HCT116 (cell line): Measurements from ENCODE around the gene MIF. TPM values are rescaled to one million over a fixed set of nuclear protein-coding genes. Genes with fewer than 3 reads are reported as not detected.

ENCODE experiments used
- ATAC-seq: fragments of 200-7000 bp; cut with Tn5 transposase; 2 replicates; pipeline ENCODE4 v1.9.1; 2020; ENCODE audit warnings: mild to moderate bottlenecking, moderate library complexity
- Bru-seq: library from RNA; stranded (reverse); fragments of 400-500 nt; gene quantifications from one replicate; lab custom pipeline; 2021; lab: Mats Ljungman, UMichigan
- BruChase-seq, 2 experiments: library from RNA; stranded (reverse); fragments of 400-500 nt; gene quantifications; one replicate each; lab custom pipeline; 2021; lab: Mats Ljungman, UMichigan
- BruUV-seq: library from RNA; stranded (reverse); fragments of 400-500 nt; replicated peaks from 2 replicates; lab custom pipeline; 2021; lab: Mats Ljungman, UMichigan
- CTCF ChIA-PET: fragments of 300-600 bp; sonication (Branson Sonifier 250); formaldehyde crosslinking; loops from one replicate; lab custom pipeline; 2021; ENCODE audit warnings: antibody characterized with exemption; lab: Charles Lee
- POLR2A ChIA-PET: fragments of 300-600, 350-600 bp; sonication (Branson Sonifier 250); formaldehyde crosslinking; loops from one replicate; lab custom pipeline; 2021; ENCODE audit warnings: antibody characterized with exemption; lab: Charles Lee
- RAD21 ChIA-PET, 2 experiments: fragments of 300-600 bp; sonication (Branson Sonifier 250); formaldehyde crosslinking; loops; one replicate each; lab custom pipeline; 2023; ENCODE audit warnings: low total read pairs in 2 of 2; ENCODE audit not compliant: uncharacterized antibody in 2 of 2, unreplicated experiment in 2 of 2, low non-redundant PET in 1 of 2; lab: Charles Lee
- DNase-seq: peaks from one replicate; pipeline ENCODE4 v3.0.0-alpha.2; 2010; ENCODE audit warnings: low read depth, low spot score
- H2AFZ ChIP-seq: fragments of 200-600 bp; shearing (Covaris generic), sonication (generic); 2 replicates; pipeline ENCODE4 v1.6.1; 2017; ENCODE audit warnings: low read depth, mixed run types, mixed read lengths, antibody characterized with exemption, low read length; ENCODE audit not compliant: poor library complexity, severe bottlenecking
- H3K27ac ChIP-seq: 2 replicates; pipeline ENCODE4 v1.5.1; 2012; ENCODE audit warnings: low read depth, low read length
- H3K27me3 ChIP-seq: fragments of 200-600 bp; sonication (generic); 2 replicates; pipeline ENCODE4 v1.6.1; 2016; ENCODE audit warnings: mixed run types, low read length, mixed read lengths; ENCODE audit not compliant: insufficient read depth
- H3K36me3 ChIP-seq, 2 experiments: fragments of 200-500 bp in 1 of 2; fragments of 200-600 bp in 1 of 2; sonication (Bioruptor generic) in 1 of 2; sonication (generic) in 1 of 2; 2 replicates each; pipeline versions ENCODE4 v1.5.1 to v1.6.1; 2014 to 2016; ENCODE audit warnings: low read length in 2 of 2, inconsistent platforms in 1 of 2, mixed read lengths in 1 of 2, mixed run types in 1 of 2; ENCODE audit not compliant: insufficient read depth in 2 of 2, control insufficient read depth in 1 of 2
- H3K4me1 ChIP-seq, 2 experiments: fragments of 200-600 bp in 1 of 2; sonication (generic) in 1 of 2; 2 replicates each; pipeline versions ENCODE4 v1.5.1 to v1.6.1; 2012 to 2017; ENCODE audit warnings: low read length in 2 of 2, inconsistent platforms in 1 of 2, mild to moderate bottlenecking in 1 of 2, mixed read lengths in 1 of 2, mixed run types in 1 of 2, moderate library complexity in 1 of 2; ENCODE audit not compliant: insufficient read depth in 2 of 2, control insufficient read depth in 1 of 2
- H3K4me2 ChIP-seq: fragments of 200-600 bp; sonication (generic); 2 replicates; pipeline ENCODE4 v1.6.1; 2017; ENCODE audit warnings: mixed run types, low read length, mixed read lengths
- H3K4me3 ChIP-seq, 2 experiments: fragments of 200-600 bp in 1 of 2; sonication (generic) in 1 of 2; replicated peaks in 1 of 2; 2 replicates each; pipeline ENCODE4 v1.5.1; 2011 to 2016; ENCODE audit warnings: low read length in 2 of 2, control low read depth in 1 of 2, low read depth in 1 of 2, mild to moderate bottlenecking in 1 of 2, mixed read lengths in 1 of 2, mixed run types in 1 of 2
- H3K79me2 ChIP-seq: fragments of 200-600 bp; sonication (generic); 2 replicates; pipeline ENCODE4 v1.6.1; 2017; ENCODE audit warnings: mild to moderate bottlenecking, mixed run types, low read length, moderate library complexity, mixed read lengths; ENCODE audit not compliant: insufficient read depth
- H3K9ac ChIP-seq: fragments of 200-600 bp; sonication (generic); 2 replicates; pipeline ENCODE4 v1.6.1; 2016; ENCODE audit warnings: low read length, mixed read lengths
- H3K9me2 ChIP-seq: fragments of 200-600 bp; sonication (generic), shearing (Covaris generic); 2 replicates; pipeline ENCODE4 v1.6.1; 2017; ENCODE audit warnings: mixed run types, mild to moderate bottlenecking, moderate library complexity; ENCODE audit not compliant: insufficient read depth
- H3K9me3 ChIP-seq, 2 experiments: fragments of 200-500 bp in 1 of 2; fragments of 200-600 bp in 1 of 2; sonication (Bioruptor generic) in 1 of 2; sonication (generic) in 1 of 2; 2 replicates each; pipeline ENCODE4 v1.6.1; 2014 to 2017; ENCODE audit warnings: low read length in 2 of 2, mixed read lengths in 2 of 2, inconsistent platforms in 1 of 2, low read depth in 1 of 2, mild to moderate bottlenecking in 1 of 2, mixed run types in 1 of 2, moderate library complexity in 1 of 2; ENCODE audit not compliant: control insufficient read depth in 1 of 2, insufficient read depth in 1 of 2
- H4K20me1 ChIP-seq: fragments of 200-600 bp; sonication (generic), shearing (Covaris generic); 2 replicates; pipeline ENCODE4 v1.6.1; 2017; ENCODE audit warnings: mixed run types, mild to moderate bottlenecking, moderate library complexity; ENCODE audit not compliant: insufficient read depth
- CBX3 ChIP-seq: IDR thresholded peaks from 2 replicates; pipeline ENCODE4 v1.6.1; 2012; ENCODE audit warnings: low read depth
- CEBPB ChIP-seq: IDR thresholded peaks from 2 replicates; pipeline ENCODE4 v1.6.1; 2012; ENCODE audit warnings: low read depth
- EGR1 ChIP-seq: IDR thresholded peaks from 2 replicates; pipeline ENCODE4 v1.6.1; 2012; ENCODE audit warnings: low read depth
- ELF1 ChIP-seq: IDR thresholded peaks from 2 replicates; pipeline ENCODE4 v1.6.1; 2012; ENCODE audit warnings: low read depth, borderline replicate concordance
- EZH2phosphoT487 ChIP-seq: fragments of 200-600 bp; IDR thresholded peaks from 2 replicates; pipeline ENCODE4 v1.6.1; 2018; ENCODE audit warnings: antibody characterized with exemption, borderline replicate concordance
- FOSL1 ChIP-seq: IDR thresholded peaks from 2 replicates; pipeline ENCODE4 v1.6.1; 2012; ENCODE audit warnings: low read depth
- JUND ChIP-seq: IDR thresholded peaks from 2 replicates; pipeline ENCODE4 v1.6.1; 2012
- POLR2A ChIP-seq: IDR thresholded peaks from 2 replicates; pipeline ENCODE4 v1.7.0; 2011; ENCODE audit warnings: borderline replicate concordance; ENCODE audit not compliant: insufficient read depth, insufficient read length; ENCODE audit errors: extremely low read depth
- POLR2AphosphoS5 ChIP-seq: IDR thresholded peaks from 2 replicates; pipeline ENCODE4 v1.6.1; 2011; ENCODE audit warnings: mild to moderate bottlenecking, low read depth, low read length, moderate library complexity
- RAD21 ChIP-seq: IDR thresholded peaks from 2 replicates; pipeline ENCODE4 v1.6.1; 2012; ENCODE audit warnings: low read depth, mild to moderate bottlenecking
- SIN3A ChIP-seq: IDR thresholded peaks from 2 replicates; pipeline ENCODE4 v1.6.1; 2012; ENCODE audit warnings: low read depth
- SP1 ChIP-seq: IDR thresholded peaks from 2 replicates; pipeline ENCODE4 v1.6.1; 2012; ENCODE audit warnings: low read depth
- SRF ChIP-seq: IDR thresholded peaks from 2 replicates; pipeline ENCODE4 v1.6.1; 2012; ENCODE audit warnings: low read depth
- TCF7L2 ChIP-seq: IDR thresholded peaks from 2 replicates; pipeline ENCODE4 v1.7.0; 2011; ENCODE audit warnings: borderline replicate concordance, inconsistent platforms; ENCODE audit not compliant: insufficient read depth, insufficient read length; ENCODE audit errors: extremely low read depth
- YY1 ChIP-seq: IDR thresholded peaks from 2 replicates; pipeline ENCODE4 v1.6.1; 2011; ENCODE audit warnings: low read length, low read depth, moderate library complexity, mild to moderate bottlenecking; ENCODE audit not compliant: insufficient replicate concordance; ENCODE audit errors: extremely low read depth
- intact Hi-C: fragments of 100-400 bp; cut with micrococcal nuclease; formaldehyde crosslinking; loops from 2 replicates; pipeline ENCODE4 v1.10.0; 2022
- long read RNA-seq: library from polyadenylated mRNA; unstranded; transcript quantifications from one replicate; pipeline ENCODE4 v2.0.0, GENCODE V29; 2021; ENCODE audit not compliant: unreplicated experiment
- polyA plus RNA-seq: library from polyadenylated mRNA; unstranded; fragments of >200 nt; gene quantifications from 2 replicates; pipeline ENCODE4 v1.2.1, GENCODE V29; 2012; ENCODE audit warnings: missing spikeins
- total RNA-seq: library from RNA; stranded (reverse); gene quantifications from one replicate; pipeline ENCODE4 v1.2.1, GENCODE V29; 2021; ENCODE audit not compliant: unreplicated experiment
- TF ChIP-seq, protein P1 (sequence below): IDR thresholded peaks from 2 replicates; pipeline ENCODE4 v1.6.1; 2012
- TF ChIP-seq, protein P2 (sequence below): IDR thresholded peaks from 2 replicates; pipeline ENCODE4 v1.6.1; 2011; ENCODE audit warnings: mild to moderate bottlenecking, low read length, moderate library complexity; ENCODE audit not compliant: insufficient replicate concordance; ENCODE audit errors: extremely low read depth
- TF ChIP-seq, protein P3 (sequence below): IDR thresholded peaks from 2 replicates; pipeline ENCODE4 v1.6.1; 2012; ENCODE audit warnings: low read depth
- TF ChIP-seq, protein P4 (sequence below): IDR thresholded peaks from 2 replicates; pipeline ENCODE4 v1.6.1; 2012

The MIF gene
- total RNA-seq (1,511 TPM), Bru-seq, nascent RNA (percentile 97 among the genes with signal in this experiment), BruChase-seq, experiment 1, labeled RNA remaining after a 6-hour chase (percentile 98 among the genes with signal in this experiment), BruChase-seq, experiment 2, labeled RNA remaining after a 2-hour chase (percentile 98 among the genes with signal in this experiment)
- 2,200 and 2,435 TPM in 2 replicates for polyA plus RNA-seq
- long read RNA-seq, transcript MIF-203 (2 exons, 435 nt) = minor isoform, 33 of 890 reads
- long read RNA-seq, transcript MIF-202 (2 exons, 589 nt) = minor isoform, 7 of 890 reads
- long read RNA-seq, transcript MIF-201 (3 exons, 939 nt) = major isoform, 780 of 890 reads
- long read RNA-seq, partial matches to known transcripts = 0 of 890 reads
- long read RNA-seq, other reads (novel, unspliced or antisense) = 70 of 890 reads

DNA sequence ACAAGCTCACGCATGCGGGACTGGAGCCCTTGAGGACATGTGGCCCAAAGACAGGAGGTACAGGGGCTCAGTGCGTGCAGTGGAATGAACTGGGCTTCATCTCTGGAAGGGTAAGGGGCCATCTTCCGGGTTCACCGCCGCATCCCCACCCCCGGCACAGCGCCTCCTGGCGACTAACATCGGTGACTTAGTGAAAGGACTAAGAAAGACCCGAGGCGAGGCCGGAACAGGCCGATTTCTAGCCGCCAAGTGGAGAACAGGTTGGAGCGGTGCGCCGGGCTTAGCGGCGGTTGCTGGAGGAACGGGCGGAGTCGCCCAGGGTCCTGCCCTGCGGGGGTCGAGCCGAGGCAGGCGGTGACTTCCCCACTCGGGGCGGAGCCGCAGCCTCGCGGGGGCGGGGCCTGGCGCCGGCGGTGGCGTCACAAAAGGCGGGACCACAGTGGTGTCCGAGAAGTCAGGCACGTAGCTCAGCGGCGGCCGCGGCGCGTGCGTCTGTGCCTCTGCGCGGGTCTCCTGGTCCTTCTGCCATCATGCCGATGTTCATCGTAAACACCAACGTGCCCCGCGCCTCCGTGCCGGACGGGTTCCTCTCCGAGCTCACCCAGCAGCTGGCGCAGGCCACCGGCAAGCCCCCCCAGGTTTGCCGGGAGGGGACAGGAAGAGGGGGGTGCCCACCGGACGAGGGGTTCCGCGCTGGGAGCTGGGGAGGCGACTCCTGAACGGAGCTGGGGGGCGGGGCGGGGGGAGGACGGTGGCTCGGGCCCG is at the start of gene MIF:
Gene MIF, plus strand, starts transcription at position 439 of the 765 bp plus-strand sequence. Its CDS starts 92 bp downstream, at position 531.
- peaks cover 17 to 32% of the 10 kb centered on the region in 2 experiments for H3K4me1 ChIP-seq
- TF ChIP-seq, protein P1, sequence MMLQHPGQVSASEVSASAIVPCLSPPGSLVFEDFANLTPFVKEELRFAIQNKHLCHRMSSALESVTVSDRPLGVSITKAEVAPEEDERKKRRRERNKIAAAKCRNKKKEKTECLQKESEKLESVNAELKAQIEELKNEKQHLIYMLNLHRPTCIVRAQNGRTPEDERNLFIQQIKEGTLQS = no peak
- no peak for TF ChIP-seq SRF
- TF ChIP-seq SIN3A = peak; percentile 88
- TF ChIP-seq, protein P2, sequence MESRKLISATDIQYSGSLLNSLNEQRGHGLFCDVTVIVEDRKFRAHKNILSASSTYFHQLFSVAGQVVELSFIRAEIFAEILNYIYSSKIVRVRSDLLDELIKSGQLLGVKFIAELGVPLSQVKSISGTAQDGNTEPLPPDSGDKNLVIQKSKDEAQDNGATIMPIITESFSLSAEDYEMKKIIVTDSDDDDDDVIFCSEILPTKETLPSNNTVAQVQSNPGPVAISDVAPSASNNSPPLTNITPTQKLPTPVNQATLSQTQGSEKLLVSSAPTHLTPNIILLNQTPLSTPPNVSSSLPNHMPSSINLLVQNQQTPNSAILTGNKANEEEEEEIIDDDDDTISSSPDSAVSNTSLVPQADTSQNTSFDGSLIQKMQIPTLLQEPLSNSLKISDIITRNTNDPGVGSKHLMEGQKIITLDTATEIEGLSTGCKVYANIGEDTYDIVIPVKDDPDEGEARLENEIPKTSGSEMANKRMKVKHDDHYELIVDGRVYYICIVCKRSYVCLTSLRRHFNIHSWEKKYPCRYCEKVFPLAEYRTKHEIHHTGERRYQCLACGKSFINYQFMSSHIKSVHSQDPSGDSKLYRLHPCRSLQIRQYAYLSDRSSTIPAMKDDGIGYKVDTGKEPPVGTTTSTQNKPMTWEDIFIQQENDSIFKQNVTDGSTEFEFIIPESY = no peak
- TF ChIP-seq POLR2AphosphoS5 = peak; percentile 93
- TF ChIP-seq, protein P3, sequence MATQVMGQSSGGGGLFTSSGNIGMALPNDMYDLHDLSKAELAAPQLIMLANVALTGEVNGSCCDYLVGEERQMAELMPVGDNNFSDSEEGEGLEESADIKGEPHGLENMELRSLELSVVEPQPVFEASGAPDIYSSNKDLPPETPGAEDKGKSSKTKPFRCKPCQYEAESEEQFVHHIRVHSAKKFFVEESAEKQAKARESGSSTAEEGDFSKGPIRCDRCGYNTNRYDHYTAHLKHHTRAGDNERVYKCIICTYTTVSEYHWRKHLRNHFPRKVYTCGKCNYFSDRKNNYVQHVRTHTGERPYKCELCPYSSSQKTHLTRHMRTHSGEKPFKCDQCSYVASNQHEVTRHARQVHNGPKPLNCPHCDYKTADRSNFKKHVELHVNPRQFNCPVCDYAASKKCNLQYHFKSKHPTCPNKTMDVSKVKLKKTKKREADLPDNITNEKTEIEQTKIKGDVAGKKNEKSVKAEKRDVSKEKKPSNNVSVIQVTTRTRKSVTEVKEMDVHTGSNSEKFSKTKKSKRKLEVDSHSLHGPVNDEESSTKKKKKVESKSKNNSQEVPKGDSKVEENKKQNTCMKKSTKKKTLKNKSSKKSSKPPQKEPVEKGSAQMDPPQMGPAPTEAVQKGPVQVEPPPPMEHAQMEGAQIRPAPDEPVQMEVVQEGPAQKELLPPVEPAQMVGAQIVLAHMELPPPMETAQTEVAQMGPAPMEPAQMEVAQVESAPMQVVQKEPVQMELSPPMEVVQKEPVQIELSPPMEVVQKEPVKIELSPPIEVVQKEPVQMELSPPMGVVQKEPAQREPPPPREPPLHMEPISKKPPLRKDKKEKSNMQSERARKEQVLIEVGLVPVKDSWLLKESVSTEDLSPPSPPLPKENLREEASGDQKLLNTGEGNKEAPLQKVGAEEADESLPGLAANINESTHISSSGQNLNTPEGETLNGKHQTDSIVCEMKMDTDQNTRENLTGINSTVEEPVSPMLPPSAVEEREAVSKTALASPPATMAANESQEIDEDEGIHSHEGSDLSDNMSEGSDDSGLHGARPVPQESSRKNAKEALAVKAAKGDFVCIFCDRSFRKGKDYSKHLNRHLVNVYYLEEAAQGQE = no peak
- TF ChIP-seq CEBPB = no peak
- TF ChIP-seq EGR1 = peak; percentile 86
- peak; percentile 86; the same call in 1 of the 2 replicates for TF ChIP-seq ELF1
- no peak for TF ChIP-seq TCF7L2
- TF ChIP-seq JUND = no peak; the same call in 1 of the 2 replicates
- TF ChIP-seq CBX3 = peak; percentile 52; the same call in 1 of the 2 replicates
- peak; percentile 67 for TF ChIP-seq POLR2A
- TF ChIP-seq EZH2phosphoT487 = no peak
- peak; percentile 65 for TF ChIP-seq SP1
- no peak for TF ChIP-seq FOSL1
- TF ChIP-seq RAD21 = no peak; the same call in 1 of the 2 replicates
- TF ChIP-seq YY1 = peak; percentile 3
- TF ChIP-seq, protein P4, sequence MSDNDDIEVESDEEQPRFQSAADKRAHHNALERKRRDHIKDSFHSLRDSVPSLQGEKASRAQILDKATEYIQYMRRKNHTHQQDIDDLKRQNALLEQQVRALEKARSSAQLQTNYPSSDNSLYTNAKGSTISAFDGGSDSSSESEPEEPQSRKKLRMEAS = peak; percentile 80

More for the DNA sequence above, at the start of gene MIF:
- no peaks in the 10 kb centered on the region for H3K27me3 ChIP-seq
- no peaks in the 10 kb centered on the region for H3K9me3 ChIP-seq
- peak within 1 kb of the TSS; percentile 99 for H3K9ac ChIP-seq
- no peaks in the 10 kb centered on the region for H3K9me2 ChIP-seq
- H4K20me1 ChIP-seq = peaks cover 7% of the 10 kb centered on the region; the same call in 1 of the 2 replicates
- peak within 1 kb of the TSS; percentile 85 for H3K4me2 ChIP-seq
- peak; percentile 80 for DNase-seq
- intact Hi-C loops = loop anchor here (5.0 kb wide), 1 partner anchor 37 kb away; the partner anchor contains the start of gene SLC2A11
- TSS peak; percentile 90 for BruUV-seq
- ChIA-PET RAD21 (no interaction called here), CTCF (interaction anchor here (0.6 to 1.9 kb wide), 27 partner anchors 9 to 671 kb away, joined by 3 to 21 read pairs (median 4); partner anchors contain the start of gene SLC2A11), POLR2A (interaction anchor here (0.7 to 1.9 kb wide), 9 partner anchors 9 to 37 kb away, joined by 3 to 23 read pairs (median 6); partner anchors contain the start of gene SLC2A11)
- H2AFZ ChIP-seq = peak within 1 kb of the TSS; percentile 6
- peaks cover 12 to 23% of the 10 kb centered on the region in 2 experiments; a peak in 3 of 4 replicates for H3K36me3 ChIP-seq
- peaks cover 25% of the 10 kb centered on the region for H3K79me2 ChIP-seq
- H3K27ac ChIP-seq = peak within 1 kb of the TSS; percentile 91
- peak; percentile 84 for ATAC-seq
- peak within 1 kb of the TSS; percentile 92 for H3K4me3 ChIP-seq
